ENCODE results near the gene CD177. TPM values are rescaled to one million over a fixed set of nuclear protein-coding genes. Genes with fewer than 3 reads are reported as not detected.
"Not testable (repeated sequence)": the region's sequence is repeated elsewhere in the genome, so short reads cannot be mapped to it uniquely, and the experiment has no call there.

Gene CD177
- total and polyA plus RNA-seq, 2 donors (not counting 3 experiments of a cell fraction or from before 2014, with no cell fraction given) = 0.18 TPM; not detected in 1

GRCh38 chr19:43372462-43372861 is 19.0 kb downstream of the CD177 start:
- POLR2A ChIA-PET = no interaction called here

GRCh38 chr19:43377624-43378023 is 24.1 kb downstream of the CD177 start:
- H3K4me3 ChIP-seq (replicated peaks in 1 of 3; ENCODE audit: insufficient read depth in 1 of 3, low read depth in 1 of 3, low read length in 3 of 3); H4K20me1 ChIP-seq (replicated peaks; ENCODE audit: control insufficient read depth, extremely low read depth, insufficient read depth, low read length); CTCF ChIA-PET; intact Hi-C loops (cut with micrococcal nuclease); H3K4me1 ChIP-seq (ENCODE audit: control insufficient read depth, extremely low read depth, insufficient read depth, low read length); DNase-seq (ENCODE audit: low read depth, low spot score); H3K36me3 ChIP-seq (ENCODE audit: control insufficient read depth in 2 of 2, extremely low read depth in 1 of 2, insufficient read depth in 2 of 2, low read length in 2 of 2); BruUV-seq (replicated peaks); H3K79me2 ChIP-seq (ENCODE audit: control insufficient read depth, insufficient read depth, low read length); H3K9me1 ChIP-seq (replicated peaks; ENCODE audit: control insufficient read depth, extremely low read depth, insufficient read depth, low read length); H3K27ac ChIP-seq (ENCODE audit: insufficient read depth, low read depth, low read length); dilution Hi-C loops (cut with MboI; ENCODE audit: extremely low pct_ligation_motif_present, low sequenced_read_pairs); POLR2A ChIA-PET; H2AFZ ChIP-seq (ENCODE audit: low read depth, low read length); FAIRE-seq; H3K9ac ChIP-seq (replicated peaks; ENCODE audit: extremely low read depth, insufficient read depth, low read length); H3K4me2 ChIP-seq (ENCODE audit: insufficient read depth, low read length); H3K9me3 ChIP-seq (replicated peaks; ENCODE audit: control insufficient read depth, insufficient read depth, low read length); H3K27me3 ChIP-seq (ENCODE audit: control insufficient read depth in 2 of 2, insufficient read depth in 2 of 2, low read length in 2 of 2): not testable (repeated sequence)

More at GRCh38 chr19:43372462-43372861, 19.0 kb downstream of the CD177 start:
- dilution Hi-C loops (cut with MboI; ENCODE audit: extremely low pct_ligation_motif_present, low sequenced_read_pairs) = no loop called here
- BruUV-seq (replicated peaks) = no TSS peak
- CTCF ChIA-PET = no interaction called here
- H3K27ac ChIP-seq (ENCODE audit: insufficient read depth, low read depth, low read length) = no peak overlapping the region
- no peaks in the 10 kb centered on the region for H3K36me3 ChIP-seq (ENCODE audit: control insufficient read depth in 2 of 2, extremely low read depth in 1 of 2, insufficient read depth in 2 of 2, low read length in 2 of 2)
- H3K4me1 ChIP-seq (ENCODE audit: control insufficient read depth, extremely low read depth, insufficient read depth, low read length) = no peaks in the 10 kb centered on the region
- DNase-seq (ENCODE audit: low read depth, low spot score) (no peak), FAIRE-seq (no peak)
- no peaks in the 10 kb centered on the region for H3K79me2 ChIP-seq (ENCODE audit: control insufficient read depth, insufficient read depth, low read length)
- no peaks in the 10 kb centered on the region for H3K9me1 ChIP-seq (replicated peaks; ENCODE audit: control insufficient read depth, extremely low read depth, insufficient read depth, low read length)
- no peak for TF ChIP-seq POLR2AphosphoS5 (IDR thresholded peaks at IDR 0.05; ENCODE audit: insufficient read depth, low read depth, low read length)
- TF ChIP-seq MYC (IDR thresholded peaks at IDR 0.05; ENCODE audit: low read depth, low read length) = no peak
- no peak for TF ChIP-seq FOS (IDR thresholded peaks at IDR 0.05; ENCODE audit: borderline replicate concordance, insufficient read depth, low read length)
- H3K27me3 ChIP-seq (ENCODE audit: control insufficient read depth in 2 of 2, insufficient read depth in 2 of 2, low read length in 2 of 2) = no peaks in the 10 kb centered on the region
- no peak overlapping the region for H3K4me2 ChIP-seq (ENCODE audit: insufficient read depth, low read length)
- no peak overlapping the region for H3K9ac ChIP-seq (replicated peaks; ENCODE audit: extremely low read depth, insufficient read depth, low read length)
- intact Hi-C loops (cut with micrococcal nuclease) = no loop called here
- no peaks in the 10 kb centered on the region for H3K9me3 ChIP-seq (replicated peaks; ENCODE audit: control insufficient read depth, insufficient read depth, low read length)
- H4K20me1 ChIP-seq (replicated peaks; ENCODE audit: control insufficient read depth, extremely low read depth, insufficient read depth, low read length) = no peaks in the 10 kb centered on the region
- H2AFZ ChIP-seq (ENCODE audit: low read depth, low read length) = no peak overlapping the region
- H3K4me3 ChIP-seq (replicated peaks in 1 of 3; ENCODE audit: insufficient read depth in 1 of 3, low read depth in 1 of 3, low read length in 3 of 3) = no peak overlapping the region
